HEK293 (cell line): ENCODE measurements around the gene UST.
"Not testable (repeated sequence)": the region's sequence is repeated elsewhere in the genome, so short reads cannot be mapped to it uniquely, and the experiment has no call there.

Experiments used
- CTCF ChIA-PET: fragments of 350-600 bp; formaldehyde crosslinking; extraction: SDS; loops from one replicate; lab custom pipeline; 2021; ENCODE audit warnings: antibody characterized with exemption; lab: Yijun Ruan, JAX
- POLR2A ChIA-PET: fragments of 300-600 bp; formaldehyde crosslinking; extraction: SDS; loops from one replicate; lab custom pipeline; 2020; ENCODE audit warnings: antibody characterized with exemption, inconsistent platforms; lab: Yijun Ruan, JAX
- H3K27ac ChIP-seq: fragments of 200-500 bp; sonication (Bioruptor generic); 2 replicates; pipeline ENCODE4 v1.5.1; 2014; ENCODE audit warnings: low read depth, low read length, control low read depth, inconsistent platforms; ENCODE audit errors: extremely low read depth
- H3K36me3 ChIP-seq, 2 experiments: fragments of 200-500 bp in 1 of 2; sonication (Bioruptor generic) in 1 of 2; 1 replicate in 1 of 2; 2 replicates in 1 of 2; pipeline ENCODE4 v1.5.1; 2014 to 2017; ENCODE audit warnings: inconsistent platforms in 2 of 2, low read length in 2 of 2; ENCODE audit not compliant: control insufficient read depth in 2 of 2, insufficient read depth in 1 of 2
- H3K4me1 ChIP-seq: fragments of 200-500 bp; sonication (Bioruptor generic); 2 replicates; pipeline ENCODE4 v1.5.1; 2014; ENCODE audit warnings: mild to moderate bottlenecking, low read length, inconsistent platforms; ENCODE audit not compliant: control insufficient read depth, insufficient read depth
- H3K4me3 ChIP-seq: 2 replicates; pipeline ENCODE4 v1.5.1; 2011; ENCODE audit warnings: low read depth, mild to moderate bottlenecking, control low read depth, low read length, moderate library complexity
- H3K9me3 ChIP-seq: fragments of 200-500 bp; sonication (Bioruptor generic); 2 replicates; pipeline ENCODE4 v1.5.1; 2014; ENCODE audit warnings: low read depth, low read length, inconsistent platforms; ENCODE audit not compliant: control insufficient read depth, insufficient read depth
- GLI4 ChIP-seq: fragments of 450-650 bp; formaldehyde crosslinking; IDR thresholded peaks from 2 replicates; pipeline ENCODE4 v1.5.1; 2016; ENCODE audit warnings: missing biosample characterization, missing genetic modification characterization
- KLF1 ChIP-seq: fragments of 450-650 bp; formaldehyde crosslinking; IDR thresholded peaks from 2 replicates; pipeline ENCODE4 v1.5.1; 2016; ENCODE audit warnings: missing biosample characterization, missing genetic modification characterization
- SCRT2 ChIP-seq: fragments of 450-650 bp; formaldehyde crosslinking; IDR thresholded peaks from 2 replicates; pipeline ENCODE4 v1.5.1; 2016; ENCODE audit warnings: missing biosample characterization, missing genetic modification characterization
- ZBTB10 ChIP-seq: fragments of 450-650 bp; formaldehyde crosslinking; IDR thresholded peaks from 2 replicates; pipeline ENCODE4 v1.5.1; 2016; ENCODE audit warnings: missing biosample characterization, missing genetic modification characterization
- ZBTB20 ChIP-seq: fragments of 450-650 bp; formaldehyde crosslinking; IDR thresholded peaks from 2 replicates; pipeline ENCODE4 v1.5.1; 2016; ENCODE audit warnings: missing biosample characterization, missing genetic modification characterization
- ZNF214 ChIP-seq: fragments of 450-650 bp; formaldehyde crosslinking; IDR thresholded peaks from 2 replicates; pipeline ENCODE4 v1.5.1; 2017; ENCODE audit warnings: missing biosample characterization, mild to moderate bottlenecking, missing genetic modification characterization, borderline replicate concordance
- ZNF514 ChIP-seq: fragments of 450-650 bp; formaldehyde crosslinking; IDR thresholded peaks from 2 replicates; pipeline ENCODE4 v1.5.1; 2016; ENCODE audit warnings: missing biosample characterization, missing genetic modification characterization
- ZNF529 ChIP-seq: fragments of 450-650 bp; formaldehyde crosslinking; IDR thresholded peaks from 2 replicates; pipeline ENCODE4 v1.5.1; 2017; ENCODE audit warnings: missing genetic modification characterization, missing biosample characterization; ENCODE audit not compliant: insufficient replicate concordance
- ZNF560 ChIP-seq: fragments of 450-650 bp; formaldehyde crosslinking; IDR thresholded peaks from 2 replicates; pipeline ENCODE4 v1.5.1; 2017; ENCODE audit warnings: missing biosample characterization, missing genetic modification characterization, borderline replicate concordance
- TF ChIP-seq, protein P1 (sequence below): fragments of 450-650 bp; formaldehyde crosslinking; IDR thresholded peaks from 2 replicates; pipeline ENCODE4 v1.5.1; 2016; ENCODE audit warnings: missing biosample characterization, missing genetic modification characterization
- TF ChIP-seq, protein P2 (sequence below): fragments of 450-650 bp; formaldehyde crosslinking; IDR thresholded peaks from 2 replicates; pipeline ENCODE4 v1.5.1; 2016; ENCODE audit warnings: missing biosample characterization, missing genetic modification characterization, low read depth
- TF ChIP-seq, protein P3 (sequence below): fragments of 450-650 bp; formaldehyde crosslinking; IDR thresholded peaks from 2 replicates; pipeline ENCODE4 v1.5.1; 2016; ENCODE audit warnings: missing biosample characterization, missing genetic modification characterization

The UST gene

GRCh38 chr6:149033454-149033853, 286.6 kb downstream of the UST start:
- Histone ChIP-seq H3K27ac (no peak overlapping the region), H3K9me3 (no peaks in the 10 kb centered on the region), H3K36me3 (no peaks in the 10 kb centered on the region), H3K4me3 (no peak overlapping the region), H3K4me1 (peaks cover 14% of the 10 kb centered on the region)
- CTCF ChIA-PET: interaction anchor here (0.6 to 10.7 kb wide), 9 partner anchors 11 to 519 kb away, joined by 3 to 193 read pairs (median 3); no protein-coding TSS in a partner anchor
- TF ChIP-seq ZNF529 (tag by site-specific recombination): no peak
- TF ChIP-seq, all 188 proteins: peak for 0
- POLR2A ChIA-PET: no interaction called here

GRCh38 chr6:149035766-149036165, 288.9 kb downstream of the UST start:
- peaks cover 14% of the 10 kb centered on the region for H3K4me1 ChIP-seq
- no peak overlapping the region for H3K4me3 ChIP-seq
- no peaks in the 10 kb centered on the region for H3K9me3 ChIP-seq
- H3K27ac ChIP-seq: no peak overlapping the region
- ChIA-PET POLR2A (no interaction called here), CTCF (interaction anchor here (0.9 to 2.3 kb wide), 4 partner anchors 9 to 481 kb away, joined by 3 to 9 read pairs (median 4); no protein-coding TSS in a partner anchor)
- no peaks in the 10 kb centered on the region for H3K36me3 ChIP-seq
- TF ChIP-seq ZNF560 (tag by site-specific recombination) (no peak), SCRT2 (tag by site-specific recombination) (peak; percentile 51)

GRCh38 chr6:149037051-149037671, 290.3 kb downstream of the UST start:
- Histone ChIP-seq H3K4me3 (no peak overlapping the region), H3K27ac (no peak overlapping the region), H3K36me3 (peaks cover 0 to 3% of the 10 kb centered on the region in 2 experiments; a peak in 1 of 3 replicates), H3K4me1 (peaks cover 11% of the 10 kb centered on the region), H3K9me3 (no peaks in the 10 kb centered on the region)
- CTCF ChIA-PET: interaction anchor here (0.7 kb wide), 1 partner anchor 11 kb away, joined by 4 read pairs; no protein-coding TSS in a partner anchor
- no peak for TF ChIP-seq ZBTB10 (tag by site-specific recombination)
- no peak for TF ChIP-seq ZBTB20
- no peak for TF ChIP-seq ZNF514 (tag by site-specific recombination)
- TF ChIP-seq GLI4 (tag by site-specific recombination): no peak
- TF ChIP-seq, protein P1, sequence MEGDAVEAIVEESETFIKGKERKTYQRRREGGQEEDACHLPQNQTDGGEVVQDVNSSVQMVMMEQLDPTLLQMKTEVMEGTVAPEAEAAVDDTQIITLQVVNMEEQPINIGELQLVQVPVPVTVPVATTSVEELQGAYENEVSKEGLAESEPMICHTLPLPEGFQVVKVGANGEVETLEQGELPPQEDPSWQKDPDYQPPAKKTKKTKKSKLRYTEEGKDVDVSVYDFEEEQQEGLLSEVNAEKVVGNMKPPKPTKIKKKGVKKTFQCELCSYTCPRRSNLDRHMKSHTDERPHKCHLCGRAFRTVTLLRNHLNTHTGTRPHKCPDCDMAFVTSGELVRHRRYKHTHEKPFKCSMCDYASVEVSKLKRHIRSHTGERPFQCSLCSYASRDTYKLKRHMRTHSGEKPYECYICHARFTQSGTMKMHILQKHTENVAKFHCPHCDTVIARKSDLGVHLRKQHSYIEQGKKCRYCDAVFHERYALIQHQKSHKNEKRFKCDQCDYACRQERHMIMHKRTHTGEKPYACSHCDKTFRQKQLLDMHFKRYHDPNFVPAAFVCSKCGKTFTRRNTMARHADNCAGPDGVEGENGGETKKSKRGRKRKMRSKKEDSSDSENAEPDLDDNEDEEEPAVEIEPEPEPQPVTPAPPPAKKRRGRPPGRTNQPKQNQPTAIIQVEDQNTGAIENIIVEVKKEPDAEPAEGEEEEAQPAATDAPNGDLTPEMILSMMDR (tag by site-specific recombination): no peak
- no peak for TF ChIP-seq ZNF214 (tag by site-specific recombination)
- TF ChIP-seq, protein P2, sequence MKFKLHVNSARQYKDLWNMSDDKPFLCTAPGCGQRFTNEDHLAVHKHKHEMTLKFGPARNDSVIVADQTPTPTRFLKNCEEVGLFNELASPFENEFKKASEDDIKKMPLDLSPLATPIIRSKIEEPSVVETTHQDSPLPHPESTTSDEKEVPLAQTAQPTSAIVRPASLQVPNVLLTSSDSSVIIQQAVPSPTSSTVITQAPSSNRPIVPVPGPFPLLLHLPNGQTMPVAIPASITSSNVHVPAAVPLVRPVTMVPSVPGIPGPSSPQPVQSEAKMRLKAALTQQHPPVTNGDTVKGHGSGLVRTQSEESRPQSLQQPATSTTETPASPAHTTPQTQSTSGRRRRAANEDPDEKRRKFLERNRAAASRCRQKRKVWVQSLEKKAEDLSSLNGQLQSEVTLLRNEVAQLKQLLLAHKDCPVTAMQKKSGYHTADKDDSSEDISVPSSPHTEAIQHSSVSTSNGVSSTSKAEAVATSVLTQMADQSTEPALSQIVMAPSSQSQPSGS (tag by site-specific recombination): no peak
- no peak for TF ChIP-seq KLF1
- TF ChIP-seq, protein P3, sequence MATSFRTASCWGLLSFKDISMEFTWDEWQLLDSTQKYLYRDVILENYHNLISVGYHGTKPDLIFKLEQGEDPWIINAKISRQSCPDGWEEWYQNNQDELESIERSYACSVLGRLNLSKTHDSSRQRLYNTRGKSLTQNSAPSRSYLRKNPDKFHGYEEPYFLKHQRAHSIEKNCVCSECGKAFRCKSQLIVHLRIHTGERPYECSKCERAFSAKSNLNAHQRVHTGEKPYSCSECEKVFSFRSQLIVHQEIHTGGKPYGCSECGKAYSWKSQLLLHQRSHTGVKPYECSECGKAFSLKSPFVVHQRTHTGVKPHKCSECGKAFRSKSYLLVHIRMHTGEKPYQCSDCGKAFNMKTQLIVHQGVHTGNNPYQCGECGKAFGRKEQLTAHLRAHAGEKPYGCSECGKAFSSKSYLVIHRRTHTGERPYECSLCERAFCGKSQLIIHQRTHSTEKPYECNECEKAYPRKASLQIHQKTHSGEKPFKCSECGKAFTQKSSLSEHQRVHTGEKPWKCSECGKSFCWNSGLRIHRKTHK: no peak
- POLR2A ChIA-PET: no interaction called here

DNA sequence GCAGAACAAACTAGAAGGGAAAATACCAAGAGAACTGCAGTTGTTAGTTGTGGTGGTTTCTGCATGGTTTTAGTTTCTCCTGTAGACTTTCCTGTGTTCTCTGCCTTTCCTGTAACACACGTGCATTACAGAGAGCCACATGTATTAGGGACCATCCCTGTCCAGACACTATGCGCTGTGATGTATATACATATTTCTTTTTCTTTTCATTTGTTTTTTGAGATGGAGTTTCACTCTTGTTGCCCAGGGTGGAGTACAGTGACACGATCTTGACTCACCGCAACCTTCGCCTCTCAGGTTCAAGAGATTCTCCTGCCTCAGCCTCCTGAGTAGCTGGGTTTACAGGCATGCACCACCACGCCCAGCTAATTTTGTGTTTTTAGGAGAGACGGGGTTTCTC, 292.2 kb downstream of the UST start:
- H3K36me3 ChIP-seq, H3K4me3 ChIP-seq, POLR2A ChIA-PET, H3K9me3 ChIP-seq, H3K4me1 ChIP-seq, H3K27ac ChIP-seq: not testable (repeated sequence)
- CTCF ChIA-PET: interaction anchor here (1.0 to 1.2 kb wide), 2 partner anchors 393 to 478 kb away, joined by 5 read pairs; no protein-coding TSS in a partner anchor
